SK-N-SH (cell line): ENCODE data around the gene PPP1R14B.

ENCODE experiments used
- ELF1 ChIP-seq: IDR thresholded peaks from 2 replicates; pipeline ENCODE4 v1.4.0; 2012
- EP300 ChIP-seq, 2 experiments: IDR thresholded peaks; 2 replicates each; pipeline versions ENCODE4 v1.4.0 to v1.6.1; 2012; ENCODE audit warnings: borderline replicate concordance in 1 of 2, low read depth in 1 of 2, low read length in 1 of 2
- EZH2phosphoT487 ChIP-seq: fragments of 200-600 bp; sonication (generic); IDR thresholded peaks from 2 replicates; pipeline ENCODE4 v1.6.1; 2017; ENCODE audit warnings: low read depth, mixed run types, mild to moderate bottlenecking, antibody characterized with exemption, moderate library complexity, borderline replicate concordance
- JUND ChIP-seq: IDR thresholded peaks from 2 replicates; pipeline ENCODE4 v1.4.0; 2012
- MEF2A ChIP-seq: IDR thresholded peaks from 2 replicates; pipeline ENCODE4 v1.4.0; 2012; ENCODE audit warnings: low read depth, borderline replicate concordance
- POLR2AphosphoS5 ChIP-seq: IDR thresholded peaks from 2 replicates; pipeline ENCODE4 v1.6.1; 2012; ENCODE audit warnings: low read depth, low read length
- RAD21 ChIP-seq: IDR thresholded peaks from 2 replicates; pipeline ENCODE4 v1.6.1; 2012; ENCODE audit warnings: mild to moderate bottlenecking, low read length
- RXRA ChIP-seq: IDR thresholded peaks from 2 replicates; pipeline ENCODE4 v1.4.0; 2012; ENCODE audit warnings: low read depth, mild to moderate bottlenecking, borderline replicate concordance
- YY1 ChIP-seq: IDR thresholded peaks from 2 replicates; pipeline ENCODE4 v1.4.0; 2012; ENCODE audit warnings: low read depth, mild to moderate bottlenecking
- TF ChIP-seq, protein P1 (sequence below): fragments of 200-600 bp; sonication (generic); IDR thresholded peaks from 2 replicates; pipeline ENCODE4 v1.6.1; 2017; ENCODE audit warnings: antibody characterized with exemption, mild to moderate bottlenecking, moderate library complexity

DNA sequence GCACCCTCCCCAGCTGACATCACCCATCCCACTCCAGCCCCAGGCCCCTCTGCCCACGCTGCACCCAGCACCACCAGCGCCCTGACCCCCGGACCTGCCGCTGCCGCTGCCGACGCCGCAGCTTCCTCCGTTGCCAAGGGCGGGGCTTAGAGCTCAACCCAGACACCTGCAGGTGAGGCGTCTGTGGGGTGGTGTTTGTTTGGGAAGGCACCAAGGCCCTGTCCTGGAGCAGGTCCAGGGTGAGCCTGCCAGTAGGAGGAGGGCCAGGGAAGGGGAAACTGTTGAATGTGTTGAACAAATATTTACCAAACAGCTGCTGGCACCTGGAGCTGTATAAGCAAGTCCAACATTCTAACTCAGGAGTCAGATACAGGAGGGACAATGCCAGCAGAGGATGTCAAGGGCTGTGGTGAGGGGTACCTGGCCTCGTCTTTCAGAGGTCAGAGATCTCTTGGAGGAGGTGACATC, 9.2 kb downstream of the PPP1R14B start:
- TF ChIP-seq RXRA (no peak), RAD21 (no peak), EZH2phosphoT487 (no peak), POLR2AphosphoS5 (no peak), EP300 (IDR thresholded peaks at IDR 0.05; ENCODE audit: borderline replicate concordance in 1 of 2, low read depth in 1 of 2, low read length in 1 of 2) (no peak), MEF2A (no peak), YY1 (no peak), ELF1 (no peak), JUND (no peak)
- TF ChIP-seq, protein P1, sequence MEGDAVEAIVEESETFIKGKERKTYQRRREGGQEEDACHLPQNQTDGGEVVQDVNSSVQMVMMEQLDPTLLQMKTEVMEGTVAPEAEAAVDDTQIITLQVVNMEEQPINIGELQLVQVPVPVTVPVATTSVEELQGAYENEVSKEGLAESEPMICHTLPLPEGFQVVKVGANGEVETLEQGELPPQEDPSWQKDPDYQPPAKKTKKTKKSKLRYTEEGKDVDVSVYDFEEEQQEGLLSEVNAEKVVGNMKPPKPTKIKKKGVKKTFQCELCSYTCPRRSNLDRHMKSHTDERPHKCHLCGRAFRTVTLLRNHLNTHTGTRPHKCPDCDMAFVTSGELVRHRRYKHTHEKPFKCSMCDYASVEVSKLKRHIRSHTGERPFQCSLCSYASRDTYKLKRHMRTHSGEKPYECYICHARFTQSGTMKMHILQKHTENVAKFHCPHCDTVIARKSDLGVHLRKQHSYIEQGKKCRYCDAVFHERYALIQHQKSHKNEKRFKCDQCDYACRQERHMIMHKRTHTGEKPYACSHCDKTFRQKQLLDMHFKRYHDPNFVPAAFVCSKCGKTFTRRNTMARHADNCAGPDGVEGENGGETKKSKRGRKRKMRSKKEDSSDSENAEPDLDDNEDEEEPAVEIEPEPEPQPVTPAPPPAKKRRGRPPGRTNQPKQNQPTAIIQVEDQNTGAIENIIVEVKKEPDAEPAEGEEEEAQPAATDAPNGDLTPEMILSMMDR: no peak
